GM19043 (cell line): Measurements from ENCODE around the gene RUVBL2.
"Not testable (repeated sequence)": the region's sequence is repeated elsewhere in the genome, so short reads cannot be mapped to it uniquely, and the experiment has no call there.

Experiments used
- ATAC-seq: cut with Tn5 transposase; IDR thresholded peaks from one replicate; pipeline ENCODE4 v1.9.1; 2021; ENCODE audit warnings: low read depth; ENCODE audit not compliant: unreplicated experiment

The RUVBL2 gene

DNA sequence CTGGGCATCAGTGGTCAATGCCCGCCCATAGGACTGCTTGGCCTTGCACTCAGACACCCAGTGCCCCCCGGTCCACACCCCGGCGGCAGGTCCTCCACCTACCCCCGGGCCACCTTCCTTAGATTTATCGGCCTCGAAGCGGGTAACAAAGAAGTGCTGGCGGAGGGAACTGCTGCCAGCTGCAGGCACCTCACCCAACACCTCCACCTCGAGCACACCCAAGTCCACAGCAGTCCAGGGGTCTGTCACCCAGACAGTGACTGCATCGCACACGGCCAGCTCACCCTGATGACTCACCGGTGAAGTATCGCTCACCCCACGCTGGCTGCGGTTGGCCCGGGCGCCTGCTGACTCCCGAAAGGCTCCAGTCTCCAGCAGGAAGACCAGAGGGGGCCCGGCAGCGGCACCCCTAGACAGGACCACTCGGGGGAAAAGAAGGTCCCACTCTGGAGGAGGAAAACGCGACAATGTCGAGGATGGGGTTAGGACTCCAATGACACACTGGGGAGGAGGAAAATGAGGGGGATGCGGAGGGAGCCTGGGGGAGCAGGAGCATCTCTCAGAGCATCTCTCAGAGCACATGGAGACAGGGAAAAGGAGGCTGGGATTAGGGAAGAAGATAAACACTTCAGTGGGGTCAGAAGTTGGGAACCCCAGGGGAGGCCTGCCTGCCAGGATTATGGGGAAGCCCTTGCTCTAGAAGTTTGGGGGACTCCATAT is 45.0 kb downstream of the RUVBL2 start:
- ATAC-seq = not testable (repeated sequence)

DNA sequence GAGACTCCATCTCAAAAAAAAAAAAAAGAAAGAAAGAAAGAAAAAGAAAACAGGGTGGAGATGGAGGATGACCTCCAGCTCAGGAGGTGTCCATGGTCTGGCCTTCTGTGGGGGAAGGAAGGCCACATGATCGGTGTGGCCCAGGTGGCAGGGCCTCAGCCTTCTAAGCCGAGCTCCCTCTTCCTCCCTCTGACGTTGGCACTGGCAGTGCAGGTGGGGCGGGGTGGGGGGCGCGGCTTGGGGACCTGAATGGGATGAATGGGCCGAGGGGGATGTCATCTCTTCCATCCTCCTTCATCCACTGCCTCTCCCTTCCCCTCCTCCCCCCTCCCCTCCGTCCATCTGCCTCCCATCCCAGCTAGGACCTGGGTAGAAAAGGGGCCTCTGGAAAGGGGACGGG is 46.0 kb downstream of the RUVBL2 start:
- not testable (repeated sequence) for ATAC-seq

DNA sequence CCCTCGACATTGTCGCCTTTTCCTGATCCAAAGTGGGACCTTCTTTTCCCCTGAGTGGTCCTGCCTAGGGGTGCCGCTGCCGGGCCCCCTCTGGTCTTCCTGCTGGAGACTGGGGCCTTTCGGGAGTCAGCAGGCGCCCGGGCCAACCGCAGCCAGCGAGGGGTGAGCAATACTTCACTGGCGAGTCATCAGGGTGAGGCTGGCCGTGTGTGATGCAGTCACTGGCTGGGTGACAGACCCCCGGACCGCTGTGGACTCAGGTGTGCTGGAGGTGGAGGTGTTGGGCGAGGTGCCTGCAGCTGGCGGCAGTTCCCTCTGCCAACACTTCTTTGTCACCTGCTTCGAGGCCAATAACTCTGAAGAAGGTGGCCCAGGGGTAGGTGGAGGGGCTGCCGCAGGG is 48.5 kb downstream of the RUVBL2 start:
- ATAC-seq = no peak

DNA sequence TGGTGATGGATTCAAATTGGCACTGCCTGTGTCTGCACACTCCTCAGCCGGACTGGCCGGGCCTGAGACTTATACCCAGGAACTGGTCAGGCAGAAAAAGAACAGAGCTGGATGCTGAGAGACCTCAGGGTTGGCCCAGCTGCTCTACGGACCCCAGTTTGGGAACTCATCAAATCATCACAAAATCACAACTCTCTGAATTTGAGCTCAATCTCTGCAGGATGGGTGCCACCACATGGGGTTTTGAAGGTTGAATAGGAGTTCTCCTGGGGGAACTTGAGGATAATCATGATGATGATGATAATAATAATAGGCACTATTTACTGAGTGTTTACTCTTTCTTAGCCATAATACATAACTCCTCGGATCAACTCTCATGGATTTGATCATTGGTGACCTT is 49.0 kb downstream of the RUVBL2 start:
- not testable (repeated sequence) for ATAC-seq

GRCh38 chr19:49043548-49043947 is 49.9 kb downstream of the RUVBL2 start, which contains the start of gene CGB5:
CGB5 (plus strand) TSS chr19:49043848; CDS start chr19:49044210, 362 bp downstream.
- not testable (repeated sequence) for ATAC-seq

DNA sequence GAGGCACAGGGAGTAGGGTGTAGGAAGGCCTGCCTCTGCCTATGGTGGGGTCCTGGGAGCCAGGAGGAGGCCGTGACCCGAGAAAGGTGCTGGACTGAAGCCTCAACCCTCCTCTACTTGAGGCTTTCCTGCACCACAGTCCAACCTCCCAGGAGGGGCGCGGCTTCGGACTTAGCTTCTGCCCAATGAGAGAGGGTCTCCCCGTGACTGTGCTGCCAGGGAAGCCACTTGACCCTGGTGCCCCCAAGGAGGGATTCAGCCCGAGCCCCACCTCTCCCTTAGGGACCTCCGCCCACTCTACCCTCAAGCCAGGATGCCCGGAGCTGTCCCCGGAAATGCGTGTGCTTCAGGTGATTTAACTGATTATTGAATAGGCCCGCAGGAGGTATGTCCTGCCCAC is 55.3 kb downstream of the RUVBL2 start, which contains the start of gene CGB8:
Gene CGB8 (minus strand): TSS at position 101 of the 400 bp plus-strand sequence. CDS start 372 bp downstream, outside the sequence.
- ATAC-seq = not testable (repeated sequence)

- not testable (repeated sequence) for ATAC-seq
These were observed 56.1 kb downstream of the RUVBL2 start for GRCh38 chr19:49049834-49050233.

DNA sequence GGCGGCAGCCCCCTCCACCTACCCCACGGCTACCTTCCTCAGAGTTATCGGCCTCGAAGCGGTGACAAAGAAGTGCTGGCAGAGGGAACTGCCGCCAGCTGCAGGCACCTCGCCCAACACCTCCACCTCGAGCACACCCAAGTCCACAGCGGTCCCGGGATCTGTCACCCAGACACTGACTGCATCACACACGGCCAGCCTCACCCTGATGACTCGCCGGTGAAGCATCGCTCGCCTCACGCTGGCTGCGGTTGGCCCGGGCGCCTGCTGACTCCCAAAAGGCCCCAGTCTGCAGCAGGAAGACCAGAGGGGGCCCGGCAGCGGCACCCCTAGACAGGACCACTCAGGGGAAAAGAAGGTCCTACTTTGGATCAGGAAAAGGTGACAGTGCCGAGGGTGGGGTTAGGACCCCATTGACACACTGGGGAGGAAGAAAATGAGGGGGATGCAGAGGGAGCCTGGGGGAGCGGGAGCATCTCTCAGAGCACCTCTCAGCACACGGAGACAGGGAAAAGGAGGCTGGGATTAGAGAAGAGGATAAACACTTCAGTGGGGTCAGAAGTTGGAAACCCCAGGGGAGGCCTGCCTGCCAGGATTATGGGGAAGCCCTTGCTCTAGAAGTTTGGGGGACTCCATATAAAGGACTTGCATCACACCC is 56.8 kb downstream of the RUVBL2 start:
- ATAC-seq = not testable (repeated sequence)

GRCh38 chr19:49056101-49056901 is 62.6 kb downstream of the RUVBL2 start:
- ATAC-seq = no peak

DNA sequence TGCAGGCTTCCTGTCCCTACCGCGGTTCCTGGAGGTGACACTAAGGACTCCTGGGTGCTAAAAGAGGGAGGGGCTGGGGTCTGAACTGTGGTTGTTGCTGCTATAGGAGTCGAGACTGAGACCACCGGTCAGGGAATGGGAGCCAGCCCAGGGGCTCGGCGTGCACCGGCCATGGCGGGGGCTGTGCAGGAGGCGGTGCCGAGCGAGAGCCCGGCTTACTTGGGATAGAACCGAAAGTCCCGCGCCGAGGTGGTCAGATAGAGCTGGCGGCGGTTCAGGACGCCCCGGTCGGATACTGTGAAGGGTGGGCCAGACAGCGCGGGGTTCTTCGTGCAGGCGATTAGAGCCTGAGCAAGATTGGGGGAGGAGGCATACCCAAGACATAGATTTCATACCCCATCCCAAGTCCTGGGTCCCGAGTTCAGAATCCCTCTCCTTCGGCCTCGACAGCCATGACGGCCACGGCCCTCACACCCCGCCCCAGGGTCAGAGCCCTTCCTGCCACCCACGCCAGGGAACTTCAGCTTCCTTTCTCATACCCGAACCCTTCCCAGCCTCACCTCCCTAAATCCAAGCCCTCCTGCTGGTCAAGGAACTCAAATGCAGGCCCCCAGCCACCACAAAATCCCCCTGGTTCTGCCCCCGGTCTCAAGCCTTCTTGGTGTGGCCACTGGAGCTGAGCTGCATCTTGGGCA is 63.4 kb downstream of the RUVBL2 start:
- ATAC-seq = not testable (repeated sequence)

GRCh38 chr19:49057636-49058234 is 64.0 kb downstream of the RUVBL2 start, which contains the start of gene CGB7:
CGB7 (minus strand) TSS chr19:49057749; CDS start chr19:49055375, 2,374 bp downstream.
- no peak for ATAC-seq

DNA sequence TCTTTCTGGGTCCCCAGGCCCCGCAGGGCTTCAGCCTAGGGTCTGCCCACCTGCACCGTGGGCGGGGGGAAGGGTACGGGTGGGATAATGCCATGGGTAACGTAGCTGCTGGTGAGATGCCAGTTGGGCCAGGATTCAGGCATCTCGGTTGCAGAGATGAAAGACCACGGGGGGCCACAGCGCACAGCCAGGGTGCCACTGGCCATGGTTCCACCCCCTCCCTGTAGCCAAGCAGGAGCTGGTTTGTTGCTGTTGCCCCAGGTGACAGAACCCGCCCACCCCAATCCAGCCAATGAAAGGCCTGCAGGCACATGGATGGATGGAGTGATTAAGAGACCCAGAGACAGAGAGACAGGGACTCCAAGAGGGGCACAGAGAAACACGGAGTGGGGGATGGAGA is 64.9 kb downstream of the RUVBL2 start:
- no peak for ATAC-seq

GRCh38 chr19:49059053-49059452 is 65.4 kb downstream of the RUVBL2 start:
- ATAC-seq = no peak

DNA sequence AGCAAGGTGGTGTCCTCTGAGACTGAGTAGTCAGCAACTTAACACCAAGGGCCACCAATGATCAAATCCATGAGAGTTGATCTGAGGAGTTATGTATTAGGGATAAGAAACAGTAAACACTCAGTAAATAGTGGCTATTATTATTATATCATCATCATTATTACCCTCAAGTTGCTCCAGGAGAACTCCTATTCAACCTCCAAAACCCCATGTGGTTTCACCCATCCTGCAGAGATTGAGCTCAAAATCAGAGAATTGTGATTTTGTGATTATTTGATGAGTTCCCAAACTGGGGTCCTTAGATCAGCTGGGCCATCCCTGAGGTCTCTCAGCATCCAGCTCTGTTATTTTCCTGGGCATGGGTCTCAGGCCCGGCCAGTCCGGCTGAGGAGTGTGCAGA is 67.3 kb downstream of the RUVBL2 start:
- no peak for ATAC-seq

- ATAC-seq = no peak
These were observed 67.8 kb downstream of the RUVBL2 start for GRCh38 chr19:49061445-49061844.

DNA sequence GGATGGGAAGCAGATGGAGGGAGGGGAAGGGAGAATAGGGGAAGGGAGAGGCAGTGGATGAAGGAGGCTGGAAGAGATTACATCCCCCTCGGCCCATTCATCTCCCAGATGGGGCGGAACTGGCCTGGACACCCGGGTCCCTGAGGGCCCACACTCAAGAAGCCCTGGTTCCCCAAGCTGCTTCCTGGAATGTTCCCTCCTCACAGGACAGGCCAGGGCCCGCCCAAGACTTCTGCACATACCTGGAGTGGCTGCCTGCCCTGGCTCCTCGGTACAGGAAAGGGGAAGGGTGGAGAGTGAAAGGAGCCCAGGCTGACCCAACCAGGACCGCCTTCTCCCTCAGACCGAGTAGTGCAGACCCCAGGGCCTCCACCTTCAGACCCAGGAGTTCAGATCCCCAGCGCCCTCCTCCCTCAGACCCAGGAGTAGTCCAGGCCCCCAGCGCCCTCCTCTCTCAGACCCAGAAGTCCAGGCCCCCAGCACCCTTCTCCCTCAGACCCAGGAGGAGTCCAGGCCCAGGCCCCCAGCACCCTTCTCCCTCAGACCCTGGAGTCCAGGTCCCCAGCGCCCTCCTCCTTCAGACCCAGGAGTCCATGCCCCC is 70.4 kb downstream of the RUVBL2 start:
- no peak for ATAC-seq

DNA sequence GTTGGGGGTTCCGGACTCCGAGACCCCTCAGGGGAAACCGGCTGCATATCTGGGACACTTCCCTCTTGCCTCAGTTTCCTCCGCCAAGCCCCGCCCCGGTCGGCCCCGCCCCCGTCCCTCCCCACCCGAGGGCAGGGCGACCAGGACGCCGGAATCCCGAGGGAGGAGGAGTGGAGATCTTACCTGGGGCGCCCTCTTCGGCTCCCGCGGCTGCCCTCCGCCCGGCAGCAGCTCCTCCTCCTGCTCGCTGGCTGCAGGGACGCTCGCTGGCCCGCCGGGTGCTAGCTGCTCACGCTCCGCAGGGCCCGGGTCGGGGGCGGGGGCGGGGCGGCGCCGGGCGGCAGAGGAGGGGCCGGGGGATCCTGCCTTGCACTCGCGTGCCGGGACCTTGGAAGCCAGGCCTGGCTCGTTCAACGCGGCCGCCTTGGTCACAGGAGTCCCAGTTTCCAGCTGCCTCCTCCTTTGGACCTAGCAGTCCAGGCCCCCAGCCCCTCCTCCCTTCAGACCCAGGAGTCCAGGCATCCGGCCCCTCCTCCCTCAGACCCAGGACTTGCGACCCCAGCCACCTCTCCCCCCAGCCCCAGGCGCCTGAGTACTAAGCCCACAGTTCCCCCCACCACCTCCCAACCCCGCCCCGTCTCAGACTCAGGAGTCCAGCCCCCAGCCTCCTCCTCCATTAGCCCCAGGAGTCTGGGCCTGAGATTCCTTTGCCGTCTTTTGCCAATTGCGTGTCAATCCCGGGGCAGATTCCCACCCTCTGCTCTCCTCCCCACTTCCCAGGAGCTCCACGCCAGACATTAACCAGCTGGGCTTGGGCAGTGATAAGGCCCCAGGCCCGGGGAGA is 71.3 kb downstream of the RUVBL2 start, which contains the start of gene NTF4:
Gene NTF4 (minus strand): TSS at position 51 of the 844 bp plus-strand sequence. CDS start 2,821 bp downstream, outside the sequence.
- ATAC-seq = no peak
